ENCODE measurements around the gene SUSD4.

SUSD4 gene

GRCh38 chr1:223319905-223320580, 43.9 kb downstream of the SUSD4 start:
- POLR2A ChIA-PET = no interaction called here
- CTCF ChIA-PET = no interaction called here
- no peak overlapping the region for H3K4me3 ChIP-seq (ENCODE audit: low read depth, low read length)
- no peak for TF ChIP-seq CTCF (IDR thresholded peaks at IDR 0.05; ENCODE audit: insufficient read depth, low read length, missing control alignments)
- DNase-seq (ENCODE audit: low read depth, low spot score) = no peak

GRCh38 chr1:223319398-223319797, 44.6 kb downstream of the SUSD4 start:
- no peak for DNase-seq (ENCODE audit: low read depth, low spot score)
- no peak overlapping the region for H3K4me3 ChIP-seq (ENCODE audit: low read depth, low read length)
- ChIA-PET CTCF (no interaction called here), POLR2A (no interaction called here)
- no peak for TF ChIP-seq CTCF (IDR thresholded peaks at IDR 0.05; ENCODE audit: insufficient read depth, low read length, missing control alignments)

- CTCF ChIA-PET = no interaction called here
- DNase-seq (ENCODE audit: low read depth, low spot score) = no peak
- POLR2A ChIA-PET = no interaction called here
- TF ChIP-seq CTCF (IDR thresholded peaks at IDR 0.05; ENCODE audit: insufficient read depth, low read length, missing control alignments) = no peak
- H3K4me3 ChIP-seq (ENCODE audit: low read depth, low read length) = no peak overlapping the region
These were observed 47.9 kb downstream of the SUSD4 start for GRCh38 chr1:223316082-223316481.

- ChIA-PET POLR2A (no interaction called here), CTCF (no interaction called here)
- H3K4me3 ChIP-seq (ENCODE audit: low read depth, low read length) = no peak overlapping the region
- no peak for DNase-seq (ENCODE audit: low read depth, low spot score)
- TF ChIP-seq CTCF (IDR thresholded peaks at IDR 0.05; ENCODE audit: insufficient read depth, low read length, missing control alignments) = no peak
These were observed 48.3 kb downstream of the SUSD4 start for GRCh38 chr1:223315665-223316064.

- CTCF ChIA-PET = no interaction called here
These were observed 50.6 kb downstream of the SUSD4 start for GRCh38 chr1:223313415-223313754.

More at GRCh38 chr1:223313415-223313754, 50.6 kb downstream of the SUSD4 start:
- no peak for DNase-seq (ENCODE audit: low read depth, low spot score)
- POLR2A ChIA-PET = no interaction called here
- no peak for TF ChIP-seq CTCF (IDR thresholded peaks at IDR 0.05; ENCODE audit: insufficient read depth, low read length, missing control alignments)
- no peak overlapping the region for H3K4me3 ChIP-seq (ENCODE audit: low read depth, low read length)

All from AG04449 (cell line).